Esophagus muscularis mucosa (tissue), 3 donors: ENCODE results near the gene KLHL11.

Source experiments
- CTCF ChIP-seq, 3 experiments: fragments of 200-600 bp in 2 of 3; fragments of 450-650 bp in 1 of 3; sonication (generic) in 2 of 3; IDR thresholded peaks; one replicate each; pipeline ENCODE4 v1.5.1; 2017 to 2019; ENCODE audit warnings: antibody characterized with exemption in 3 of 3, mild to moderate bottlenecking in 2 of 3, moderate library complexity in 1 of 3
- POLR2A ChIP-seq: fragments of 450-650 bp; IDR thresholded peaks from one replicate; pipeline ENCODE4 v1.6.1; 2017; ENCODE audit warnings: antibody characterized with exemption, moderate library complexity, mild to moderate bottlenecking, low read depth

DNA sequence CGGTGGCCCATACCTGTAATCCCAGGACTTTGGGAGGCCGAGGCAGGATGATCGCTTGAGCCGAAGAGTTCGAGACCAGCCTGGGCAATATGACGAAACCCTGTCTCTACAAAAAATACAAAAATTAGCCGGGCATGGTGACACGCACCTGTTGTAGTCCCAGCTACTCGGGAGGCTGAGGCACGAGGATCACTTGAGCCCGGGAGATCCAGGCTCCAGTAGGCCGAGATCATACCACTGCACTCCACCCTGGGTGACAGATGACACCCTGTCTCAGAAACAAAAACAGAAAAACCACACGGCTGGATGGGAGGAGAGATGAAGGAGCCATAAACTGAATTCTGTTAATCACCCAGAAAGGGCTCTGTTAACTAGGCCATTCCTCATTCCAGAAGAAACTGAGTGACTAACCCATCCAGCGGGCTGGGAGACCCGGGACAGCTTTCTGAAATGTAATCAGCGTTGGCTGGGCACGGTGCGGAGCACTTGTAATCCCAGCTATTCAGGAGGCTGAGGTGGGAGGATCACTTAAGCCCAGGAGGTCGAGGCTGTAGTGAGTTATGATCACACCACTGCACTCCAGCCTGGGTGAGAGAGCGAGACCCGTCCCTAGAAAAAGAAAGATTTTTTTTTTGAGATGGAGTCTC lies 28.6 kb downstream of the KLHL11 start:
- TF ChIP-seq CTCF (IDR thresholded peaks at IDR 0.05) (no peak), POLR2A (no peak)
